Hematopoietic multipotent progenitor cell treated with erythropoietin and hydrocortisone succinate and interleukin-3 and kit ligand, for 8 days (in vitro differentiated cells): ENCODE data around the gene RBM28.
A peak's percentile ranks its signal among the peaks of the same experiment; 100 is the strongest.

Experiments
- DNase-seq: peaks from one replicate; pipeline ENCODE4 v3.0.0-alpha.2; 2015

The RBM28 gene

DNA sequence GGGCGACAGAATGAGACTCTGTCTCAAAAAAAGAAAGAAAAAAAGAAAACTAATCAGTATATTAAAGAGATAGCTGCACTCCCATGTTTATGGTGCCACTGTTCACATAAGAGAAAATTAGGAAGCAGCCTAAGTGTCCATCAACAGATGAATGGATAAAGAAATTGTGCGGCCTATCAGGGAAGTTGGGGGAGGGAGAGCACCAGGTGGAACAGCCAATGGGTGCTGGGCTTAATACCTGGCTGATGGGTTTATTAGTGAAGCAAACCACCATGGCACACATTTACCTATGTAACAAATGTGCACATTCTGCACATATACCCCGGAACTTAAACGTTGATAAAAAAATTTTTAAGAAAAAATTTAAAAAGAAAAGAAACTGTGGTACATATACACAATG, 26.8 kb upstream of the RBM28 start:
- DNase-seq, result no peak

DNA sequence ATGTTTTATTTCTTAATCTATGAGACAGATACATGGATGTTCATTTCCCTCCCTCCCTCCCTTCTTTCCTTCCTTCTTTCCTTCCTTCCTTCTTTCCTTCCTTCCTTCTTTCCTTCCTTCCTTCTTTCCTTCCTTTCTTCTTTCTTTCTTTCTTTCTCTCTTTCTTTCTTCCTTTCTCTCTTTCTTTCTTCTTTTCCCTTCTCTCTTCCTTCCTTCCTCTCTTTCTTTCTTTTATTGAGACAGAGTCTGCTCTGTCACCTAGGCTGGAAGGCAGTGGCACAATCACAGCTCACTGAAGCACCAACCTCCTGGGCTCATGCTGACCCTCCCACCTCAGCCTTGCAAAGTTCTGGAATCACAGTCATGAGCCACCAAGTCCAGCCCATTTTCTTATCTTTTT, 23.3 kb upstream of the RBM28 start:
- DNase-seq, result no peak

DNA sequence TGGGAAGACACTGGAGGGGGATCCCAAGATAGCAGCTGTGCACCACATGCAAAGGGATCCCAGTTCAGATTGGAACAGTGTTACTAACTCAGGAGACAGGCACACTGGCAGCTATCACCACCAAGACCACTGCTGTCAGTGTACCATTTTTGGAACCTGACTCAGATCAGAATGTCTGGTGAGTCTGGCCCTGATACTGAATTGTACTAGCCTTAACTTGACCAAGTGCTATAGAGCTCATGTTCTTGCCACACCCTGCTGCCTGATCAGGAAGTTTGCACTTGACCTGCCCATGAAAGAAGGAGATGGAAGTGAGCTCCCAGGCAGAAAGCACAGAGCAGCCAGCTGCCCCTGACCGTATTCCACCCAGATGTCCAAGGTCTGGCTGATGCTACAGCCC, 22.6 kb upstream of the RBM28 start:
- DNase-seq, result no peak

DNA sequence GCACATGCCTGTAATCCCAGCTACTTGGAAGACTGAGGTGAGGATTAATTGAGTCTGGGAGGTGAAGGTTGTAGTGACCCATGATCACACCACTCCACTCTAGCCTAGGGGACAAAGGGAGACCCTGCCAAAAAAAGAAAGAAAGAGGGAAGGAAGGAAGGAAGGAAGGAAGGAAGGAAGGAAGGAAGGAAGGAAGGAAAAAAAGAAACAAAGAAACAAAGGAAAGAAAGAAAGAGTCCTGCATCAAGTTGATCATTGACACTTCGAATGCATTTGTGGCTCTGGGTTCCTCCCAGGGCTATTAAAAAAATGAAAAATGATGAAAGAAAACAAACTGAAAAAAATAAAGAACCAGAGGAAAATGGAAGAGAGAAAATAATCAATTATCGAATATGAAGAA, 21.7 kb upstream of the RBM28 start:
- DNase-seq, result no peak

DNA sequence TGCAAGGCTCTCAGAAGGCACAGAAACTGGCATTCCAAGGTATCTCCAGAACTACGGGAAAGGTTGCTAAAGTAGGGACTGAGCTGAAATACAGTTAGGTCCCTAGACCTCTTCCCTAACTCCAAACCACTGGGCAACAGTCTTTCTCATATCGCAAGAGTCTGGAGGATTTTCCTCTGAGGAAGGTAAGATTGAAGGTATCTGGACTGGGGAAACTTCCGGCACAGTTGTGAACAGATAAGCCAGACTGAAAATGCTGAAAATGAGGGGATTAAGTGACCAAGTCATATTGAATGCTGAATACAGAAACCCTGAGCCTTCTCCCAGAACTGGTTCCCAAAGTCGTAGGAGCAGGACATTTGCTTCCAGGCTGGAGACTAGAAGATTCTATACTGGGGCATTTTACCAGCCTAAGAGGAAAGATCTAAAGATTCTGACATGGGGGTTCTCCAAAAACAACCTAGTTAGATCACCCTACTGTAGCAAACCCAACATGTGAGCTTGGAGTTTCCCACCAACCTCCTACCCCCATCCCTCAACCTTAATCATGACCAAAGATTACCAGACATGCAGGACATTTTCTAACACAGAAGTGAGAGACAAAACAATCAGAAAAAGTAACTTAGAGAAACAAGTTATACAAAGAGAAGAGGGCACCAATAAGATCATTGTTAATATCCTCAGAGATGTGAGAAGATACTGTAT, 20.6 kb upstream of the RBM28 start:
- no peak for DNase-seq

DNA sequence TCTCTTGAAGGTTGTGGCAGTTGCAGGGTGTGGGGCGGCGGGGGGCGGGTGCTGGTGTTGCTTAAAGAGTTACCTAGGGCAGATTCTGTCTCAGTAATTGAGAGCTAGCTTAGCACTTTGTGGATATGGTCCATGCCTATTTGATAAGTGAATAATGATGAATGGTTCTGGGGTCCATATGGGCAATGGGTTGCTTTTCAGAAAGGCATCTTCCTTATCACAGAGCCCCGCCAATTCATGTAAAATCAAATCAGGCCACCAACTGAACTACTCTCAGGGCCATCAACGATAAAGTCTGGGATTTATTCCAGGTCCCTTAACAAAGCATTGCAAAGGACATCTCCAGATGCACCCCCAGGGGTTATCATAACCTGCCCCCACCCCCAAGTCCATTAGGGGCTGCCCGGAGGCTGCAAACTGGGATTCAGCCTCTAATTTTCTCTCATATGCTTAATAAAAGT, 19.6 kb upstream of the RBM28 start:
- no peak for DNase-seq

DNA sequence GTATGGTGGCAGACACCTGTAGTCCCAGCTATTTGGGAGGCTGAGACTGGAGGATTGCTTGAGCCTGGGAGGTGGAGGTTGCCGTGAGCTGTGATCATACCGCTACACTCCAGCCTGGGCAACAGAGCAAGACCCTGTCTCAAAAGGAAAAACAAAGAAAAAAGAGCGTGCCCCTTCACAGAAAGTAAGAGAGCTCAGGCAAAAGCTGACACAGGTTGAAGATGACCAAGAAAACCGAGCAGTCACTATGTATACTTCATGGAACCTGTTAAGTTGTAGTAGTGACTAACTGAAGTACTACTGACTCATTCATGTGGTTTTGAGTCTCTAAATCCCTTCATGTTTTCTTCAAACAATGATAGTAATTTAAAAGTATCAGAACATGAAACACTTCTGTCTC, 19.0 kb upstream of the RBM28 start:
- no peak for DNase-seq

DNA sequence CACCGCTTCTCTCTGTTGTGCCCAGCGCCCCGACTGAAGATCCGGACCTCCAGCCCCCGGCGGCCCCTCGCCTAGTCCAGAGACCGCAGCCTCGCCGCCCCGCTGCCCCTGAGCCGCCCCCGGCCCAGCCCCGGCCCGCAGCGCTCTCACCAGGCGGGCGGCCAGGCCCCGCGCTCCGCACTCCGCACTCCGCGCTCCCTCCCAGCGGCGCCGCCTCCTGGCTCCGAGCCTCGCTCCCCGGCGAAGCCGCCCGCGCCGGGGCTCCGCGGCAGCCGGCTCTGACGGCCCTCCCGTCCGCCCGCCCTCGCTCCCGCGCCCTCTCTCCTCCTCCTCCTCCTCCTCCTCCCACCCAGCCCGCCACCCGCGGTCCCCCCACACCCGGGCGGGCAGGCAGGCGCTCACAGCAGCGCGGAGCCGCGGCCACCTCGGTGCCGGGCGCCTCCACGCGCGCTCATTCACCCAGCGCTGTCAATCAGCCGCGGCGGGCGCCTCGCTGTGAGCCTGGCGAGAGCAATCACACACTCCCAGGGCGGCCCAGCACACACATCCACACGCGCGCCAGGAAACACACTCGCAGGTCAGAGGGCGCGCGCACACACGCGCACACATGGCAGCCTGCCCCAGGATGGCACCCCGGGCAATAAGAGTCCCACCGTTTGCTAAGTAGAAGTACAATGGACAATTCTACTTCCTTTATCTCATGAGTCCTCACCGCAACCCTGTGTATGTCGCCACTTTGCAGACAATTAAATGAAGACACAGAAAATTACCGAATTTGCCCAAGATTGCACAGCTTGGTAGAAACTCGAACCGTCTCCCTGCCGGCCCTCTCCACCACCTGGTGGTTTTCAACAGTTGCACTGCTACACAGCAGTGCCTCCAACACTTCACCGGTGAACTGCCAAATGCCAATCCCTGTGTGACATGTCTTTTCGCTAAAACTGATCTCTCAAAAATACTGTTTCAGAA, 18.0 kb upstream of the RBM28 start, which contains the start of gene PRRT4:
Gene PRRT4, minus strand, starts transcription at position 280 of the 969 bp plus-strand sequence.
- peak; percentile 19 for DNase-seq

DNA sequence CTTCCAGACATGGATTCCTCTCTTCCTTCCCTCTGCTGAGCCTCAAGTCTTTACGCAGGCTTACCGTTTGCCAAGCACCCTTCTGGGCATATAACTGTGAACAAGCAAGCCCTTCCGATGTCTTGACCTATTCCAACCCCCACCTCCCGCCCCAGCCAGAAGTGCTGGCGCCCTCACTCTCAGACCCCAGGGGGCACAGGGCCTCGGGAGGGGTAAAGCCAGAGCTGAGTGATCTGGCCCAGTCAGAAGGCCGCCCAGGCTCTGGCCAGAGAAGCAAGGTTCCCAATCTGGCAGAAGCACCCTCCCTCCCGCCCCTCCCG, 16.6 kb upstream of the RBM28 start:
- no peak for DNase-seq

DNA sequence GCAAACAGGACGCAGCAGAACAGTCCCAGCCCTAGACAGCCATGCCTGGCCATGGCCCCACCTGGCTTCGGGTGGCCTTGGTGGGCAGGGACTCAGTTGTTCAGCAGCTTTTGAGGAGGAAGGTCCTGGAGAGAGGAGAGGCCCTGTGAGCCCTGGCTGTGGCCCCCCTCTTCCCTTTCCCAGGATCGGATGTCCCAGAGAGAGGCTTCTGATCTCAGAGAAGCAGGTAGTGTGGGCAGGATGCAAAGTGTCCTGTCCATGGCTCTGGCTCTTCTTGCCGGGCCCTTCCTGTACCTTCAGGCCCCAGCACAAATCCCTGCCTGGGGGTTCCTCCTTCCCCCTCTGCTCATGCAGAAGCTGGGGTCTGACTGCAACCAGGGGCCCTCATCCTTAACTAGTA, 16.2 kb upstream of the RBM28 start:
- DNase-seq, result no peak

DNA sequence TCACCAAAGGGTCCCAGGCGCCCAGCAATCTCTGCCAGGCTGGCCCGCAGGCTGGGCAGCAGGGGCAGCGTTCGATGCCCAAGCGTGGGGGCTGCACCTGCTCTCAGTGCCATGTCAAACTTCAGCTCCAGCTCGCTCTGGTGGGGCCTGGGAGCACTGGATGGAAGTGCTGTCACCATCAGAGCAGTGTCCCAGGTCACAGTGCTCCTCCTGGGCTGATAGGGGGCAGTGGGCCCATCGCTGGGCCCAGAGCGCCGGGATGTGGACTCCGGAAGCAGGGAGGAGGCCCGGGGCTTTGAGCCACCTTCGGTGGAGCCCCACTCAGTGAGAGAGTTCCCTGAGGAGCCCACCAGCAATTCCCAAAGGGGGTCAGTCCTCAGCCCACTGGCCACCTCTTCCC, 15.6 kb upstream of the RBM28 start:
- no peak for DNase-seq

DNA sequence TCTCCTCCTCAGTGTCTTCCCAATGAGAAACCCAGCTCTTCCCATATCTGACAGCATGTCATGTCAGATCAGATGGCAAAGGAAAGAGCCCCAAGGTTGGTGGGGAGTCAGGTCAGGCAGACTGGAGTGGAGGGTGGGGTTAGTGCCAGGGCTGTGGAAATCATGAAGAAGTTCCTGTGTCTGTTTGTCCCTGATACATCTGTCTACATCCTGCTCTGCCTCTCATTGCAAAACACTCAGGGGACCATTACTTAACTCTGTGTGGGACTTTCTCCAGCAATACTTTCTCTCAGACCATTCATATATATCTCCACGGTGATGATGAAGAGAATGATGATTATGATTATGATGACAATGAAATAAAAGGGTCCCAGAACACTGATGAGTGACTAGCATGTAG, 14.5 kb upstream of the RBM28 start:
- DNase-seq, result peak; percentile 9

DNA sequence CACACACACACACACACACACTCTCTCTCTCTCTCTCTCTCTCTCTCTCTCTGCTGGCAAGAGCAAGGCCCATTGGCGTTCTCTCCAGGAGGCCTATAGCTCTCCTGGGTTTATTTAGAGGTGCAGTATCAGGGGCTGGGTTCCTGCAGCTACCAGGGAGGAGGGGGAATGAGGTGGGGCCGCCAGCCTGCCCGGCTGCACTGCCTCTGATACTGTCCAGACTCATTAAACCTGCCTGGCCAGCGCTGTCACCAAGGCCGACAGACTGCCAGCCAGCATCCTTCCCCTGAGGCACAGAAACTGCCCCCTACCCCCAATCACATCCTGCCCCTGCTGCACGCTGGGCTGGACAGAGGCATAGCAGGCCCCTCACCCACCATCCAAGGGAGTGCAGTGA, 13.5 kb upstream of the RBM28 start:
- DNase-seq, result no peak

DNA sequence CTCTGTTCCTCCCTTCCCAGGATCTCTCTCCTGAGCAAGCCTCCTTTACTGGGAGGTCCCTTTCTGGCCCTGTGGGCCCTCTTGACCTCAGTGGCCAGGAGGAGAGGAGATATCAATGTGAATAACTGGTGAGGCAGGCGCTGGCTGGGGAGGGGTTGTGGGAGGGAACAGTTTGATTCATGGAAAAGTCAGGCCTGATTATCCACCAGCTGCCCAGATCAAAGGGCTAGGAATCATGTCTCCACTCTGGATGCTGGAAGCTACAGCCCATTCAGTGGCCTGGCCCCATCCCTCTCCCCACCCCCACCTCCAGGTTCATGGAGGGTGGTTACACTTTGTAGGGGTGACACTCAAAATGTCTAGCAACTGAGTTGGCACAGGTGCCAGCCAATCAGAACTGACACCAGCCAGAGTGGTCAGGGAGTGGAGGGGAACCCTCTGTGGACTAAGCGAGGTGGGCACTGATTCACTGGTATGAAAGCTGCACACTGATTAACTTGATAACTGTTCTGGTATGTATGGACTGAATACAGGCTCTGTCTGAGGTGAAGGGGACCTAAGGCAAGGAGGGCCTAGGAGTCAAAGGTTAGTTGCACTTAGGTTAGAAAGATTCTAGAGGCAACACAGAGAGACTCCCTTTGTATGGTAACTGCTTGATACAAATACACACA, 13.0 kb upstream of the RBM28 start:
- no peak for DNase-seq

DNA sequence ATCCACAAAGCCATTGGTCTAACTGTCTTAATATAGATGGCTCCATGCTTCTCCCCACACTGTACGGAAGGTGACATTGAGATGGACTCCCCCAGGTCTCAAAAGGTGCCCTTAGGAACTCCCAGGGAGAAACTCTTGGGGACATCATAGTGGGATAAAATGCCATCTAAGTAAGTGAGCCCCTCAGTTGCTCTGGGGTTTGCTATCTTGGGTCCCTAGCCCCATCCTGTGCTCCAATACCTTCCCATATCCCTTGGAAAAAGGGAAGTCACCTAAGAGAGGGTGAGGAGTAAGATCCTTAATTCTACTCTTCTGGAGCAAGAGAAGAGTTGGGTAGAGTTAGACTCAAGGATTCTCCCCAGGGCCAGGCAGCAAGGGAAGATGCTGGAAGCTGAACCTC, 9.9 kb upstream of the RBM28 start:
- DNase-seq, result no peak

DNA sequence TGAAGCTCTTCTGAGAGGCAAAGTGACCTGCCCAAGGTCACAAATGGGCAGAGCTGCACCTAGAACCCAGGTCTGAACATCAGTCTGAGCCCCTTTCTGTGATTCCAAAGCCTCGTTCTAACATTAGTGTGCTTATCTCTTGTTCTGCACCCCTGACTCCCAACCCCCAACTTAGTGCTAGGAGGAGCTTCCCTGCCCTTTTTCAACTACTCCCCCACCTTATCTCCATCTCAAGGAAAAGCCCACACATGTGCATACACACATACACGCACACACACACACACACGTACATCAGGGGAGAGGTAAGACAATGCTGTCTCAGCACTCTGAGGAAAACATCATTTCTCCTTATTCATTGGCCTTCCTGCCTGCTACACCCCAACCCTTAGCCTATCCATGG, 9.5 kb upstream of the RBM28 start:
- peak; percentile 8 for DNase-seq

DNA sequence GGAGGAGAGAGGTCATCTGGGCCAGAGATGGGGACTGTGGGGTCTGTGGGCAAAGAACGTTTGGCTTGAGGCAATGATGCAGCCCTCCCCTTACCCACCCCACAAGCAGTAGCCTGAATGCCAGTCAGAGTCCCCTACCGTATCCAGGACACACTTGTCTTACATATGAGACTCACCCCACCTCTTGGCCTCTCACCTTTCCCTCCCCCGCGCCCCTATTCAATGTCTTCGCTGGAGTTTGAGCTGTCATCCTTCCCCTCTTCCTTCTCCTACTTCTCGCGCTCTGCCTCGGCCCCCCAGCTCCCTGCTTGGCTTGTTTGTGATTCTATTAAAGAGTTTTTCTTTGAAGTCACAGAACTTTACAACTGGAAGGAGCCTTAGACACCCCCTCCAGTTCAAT, 8.9 kb upstream of the RBM28 start:
- no peak for DNase-seq

DNA sequence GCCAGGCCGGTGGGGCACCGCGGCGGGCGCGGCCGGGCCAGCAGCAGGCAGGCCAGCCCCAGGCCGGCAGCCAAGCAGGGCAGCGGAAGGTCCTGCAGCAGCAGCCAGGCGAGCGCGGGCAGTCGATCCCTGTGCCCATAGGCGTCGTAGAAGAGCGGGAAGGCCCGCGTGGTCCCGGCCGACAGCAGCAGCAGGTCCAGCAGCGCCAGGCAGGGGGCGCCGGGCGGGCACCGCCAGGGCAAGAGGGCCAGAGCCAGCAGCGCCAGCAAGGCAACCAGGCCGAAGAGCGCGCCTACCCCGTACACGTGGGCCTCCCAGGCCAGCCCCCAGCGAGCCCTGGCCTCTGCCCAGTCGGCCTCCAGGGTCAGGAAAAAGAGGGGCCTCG, 8.4 kb upstream of the RBM28 start:
- DNase-seq, result peak; percentile 52

DNA sequence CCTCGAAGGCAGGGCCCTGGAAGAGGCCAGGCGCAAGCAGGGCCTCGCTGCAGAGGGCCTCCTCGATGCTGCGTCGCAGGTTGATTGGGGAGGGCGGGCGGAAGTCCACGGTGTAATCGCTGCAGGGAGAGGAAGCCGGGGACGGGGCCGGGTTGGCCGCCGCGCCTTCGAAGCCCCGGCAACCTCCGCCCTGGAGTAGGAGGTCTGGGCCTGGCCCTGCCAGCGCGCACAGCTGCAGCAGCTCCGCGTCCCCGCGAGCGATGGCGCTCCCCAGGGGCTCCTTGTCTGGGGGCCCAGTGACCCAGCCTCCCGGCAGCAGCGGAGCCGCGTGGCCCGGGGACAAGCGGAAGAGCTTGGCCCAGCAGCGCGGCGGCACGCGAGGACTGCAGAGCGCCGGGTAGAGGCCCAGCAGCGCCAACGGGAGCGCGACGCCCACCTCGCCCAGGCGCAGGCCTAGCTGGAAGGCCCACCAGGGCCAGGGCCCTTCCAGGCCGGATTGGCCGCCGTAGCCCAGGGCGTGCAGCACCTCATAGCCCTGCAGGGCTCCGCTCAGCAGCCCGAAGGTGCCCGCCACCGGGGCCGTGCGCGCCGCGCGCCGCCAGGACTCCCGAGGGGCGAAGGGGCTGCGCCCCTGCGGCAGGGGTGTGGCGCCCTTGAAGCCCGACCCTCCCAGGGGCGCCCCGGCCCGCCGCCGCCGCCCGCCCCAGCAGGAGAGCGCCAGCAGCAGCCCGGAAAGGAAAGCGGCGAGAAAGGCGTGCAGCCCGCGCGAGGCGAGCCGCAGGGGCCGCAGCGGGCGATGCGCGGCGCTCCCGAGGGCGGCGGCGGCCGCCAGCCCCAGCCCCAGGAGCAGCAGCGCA, 7.8 kb upstream of the RBM28 start:
- DNase-seq, result no peak

DNA sequence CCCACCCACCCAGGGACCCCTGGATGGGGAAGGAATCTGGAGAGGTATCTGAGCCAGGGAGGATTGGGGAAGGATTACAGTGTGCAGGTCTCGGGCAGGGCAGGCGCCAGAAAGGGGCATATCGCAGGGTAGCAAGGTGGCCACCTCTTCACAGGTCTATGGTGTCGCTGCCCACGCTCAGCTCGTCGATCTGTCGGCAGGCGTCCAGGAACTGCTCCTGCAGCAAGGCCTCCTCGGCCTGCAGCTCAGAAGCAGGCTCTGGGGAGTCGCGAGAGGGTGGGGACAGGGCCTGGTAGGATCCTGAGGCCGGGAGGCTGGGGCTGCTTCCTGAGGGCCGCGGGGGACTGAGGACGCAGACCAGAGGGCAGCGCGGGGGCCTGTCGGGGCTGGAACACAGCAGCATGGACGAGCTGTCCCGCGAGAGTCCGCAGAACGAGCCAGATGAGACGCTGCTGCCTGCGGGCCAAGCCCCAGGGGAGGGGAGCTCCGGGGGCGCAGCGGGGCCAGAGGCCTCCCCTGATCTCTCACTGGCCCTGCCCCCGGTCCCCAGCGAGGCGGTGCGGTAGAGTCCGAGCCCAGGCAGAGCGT, 7.1 kb upstream of the RBM28 start:
- DNase-seq, result no peak

DNA sequence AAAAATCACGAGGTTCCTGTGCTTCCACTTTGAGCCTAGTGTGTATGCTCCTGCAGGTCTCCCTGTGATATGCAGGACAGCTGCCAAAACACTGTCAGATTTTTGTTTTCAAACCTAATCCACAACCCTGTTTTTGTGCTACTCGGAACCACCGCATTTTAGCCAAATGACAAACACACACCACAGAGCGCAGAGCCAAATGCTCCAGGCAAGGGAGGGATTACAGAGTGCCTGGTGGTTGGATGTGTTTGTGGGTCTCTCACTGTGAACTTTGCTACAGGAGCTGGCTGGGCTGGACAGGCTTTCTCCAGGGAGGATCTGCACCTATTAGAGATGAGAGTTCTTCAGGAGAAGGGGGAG, 5.7 kb upstream of the RBM28 start:
- DNase-seq, result no peak

DNA sequence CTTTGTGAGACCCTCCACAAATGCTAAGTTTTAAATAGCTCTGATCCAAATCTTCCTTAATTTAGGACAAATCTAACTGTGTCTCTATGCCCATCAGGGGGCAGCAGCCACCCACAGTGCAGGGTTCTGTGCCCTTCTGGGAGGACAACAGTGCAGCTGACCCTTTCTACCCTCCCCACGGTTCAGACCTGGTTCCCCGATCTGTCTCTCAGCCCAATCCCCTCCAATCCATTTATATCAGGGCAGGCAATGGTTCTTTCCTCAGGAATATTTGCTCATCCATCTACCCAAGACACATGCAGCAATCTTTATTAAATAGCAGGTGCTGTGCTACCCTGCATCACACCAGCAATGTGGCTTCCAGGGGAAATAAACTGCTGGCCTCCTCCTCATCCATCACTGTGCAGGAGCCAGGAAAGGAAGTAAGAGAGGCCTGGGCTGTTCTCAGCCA, 4.0 kb upstream of the RBM28 start:
- peak; percentile 71 for DNase-seq

DNA sequence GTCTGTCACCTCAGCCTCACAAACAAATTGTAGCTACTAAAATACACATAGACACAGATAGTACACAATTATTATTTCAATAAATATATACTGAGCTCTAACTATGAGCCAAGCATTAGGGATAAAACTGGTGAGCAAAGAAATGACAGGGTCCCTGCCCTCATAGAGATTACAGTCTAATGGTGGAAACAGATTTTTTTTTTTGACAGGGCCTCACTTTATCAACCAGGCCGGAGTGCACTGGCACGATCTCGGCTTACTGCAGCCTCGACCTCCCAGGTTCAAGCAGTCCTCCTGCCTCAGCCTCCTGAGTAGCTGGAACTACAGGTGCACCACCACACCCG, 695 bp upstream of the RBM28 start:
- DNase-seq, result no peak
